ENCODE results near the gene MAGOHB.

DNA sequence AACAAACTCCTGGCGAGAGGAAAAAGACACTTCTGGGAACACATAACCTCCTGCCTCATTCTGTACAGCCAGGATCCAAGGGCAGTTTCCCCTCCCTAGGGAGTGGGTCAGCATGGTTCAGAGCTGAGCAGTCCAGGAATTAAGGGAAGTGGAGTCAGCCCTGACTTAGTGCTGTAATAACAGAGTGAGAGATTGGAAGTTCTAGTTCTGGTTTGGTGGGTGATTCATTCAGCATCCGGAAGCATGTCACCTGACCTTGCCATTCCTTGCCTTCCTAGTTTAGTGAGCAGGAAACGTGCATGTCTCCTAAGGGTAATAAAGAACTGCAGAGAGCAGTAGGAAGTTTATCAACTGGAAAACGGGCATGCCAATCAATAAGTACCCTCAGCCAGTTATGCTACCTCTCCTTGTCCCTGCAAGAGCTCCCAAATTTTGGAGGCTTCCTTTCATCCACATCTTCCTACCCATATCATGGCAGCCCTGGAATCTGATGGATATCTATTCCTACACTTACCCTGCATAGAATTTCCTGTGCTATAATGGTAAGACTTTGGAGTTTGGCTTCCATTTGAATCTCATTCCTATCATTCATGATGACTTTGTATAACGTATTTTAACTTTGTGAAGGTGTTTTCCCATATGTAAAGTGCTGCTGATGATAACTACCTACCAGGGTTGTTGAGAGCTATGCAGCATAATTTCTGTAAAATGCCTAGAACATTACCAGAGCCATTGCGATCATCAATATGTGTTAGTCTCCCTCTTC lies 28.5 kb upstream of the MAGOHB start:
- no peak for TF ChIP-seq CTCF (conservative IDR thresholded peaks at IDR 0.05; ENCODE audit: low read depth, low read length)
- TF ChIP-seq EZH2 (IDR thresholded peaks at IDR 0.05; ENCODE audit: borderline replicate concordance, low read depth, low read length, poor library complexity, severe bottlenecking), result no peak
